ENCODE measurements around the gene SLC35F6. TPM values are rescaled to one million over a fixed set of nuclear protein-coding genes. Genes with fewer than 3 reads are reported as not detected.

The SLC35F6 gene
- total RNA-seq, 2 experiments from 2014 or later, result 4.2 to 4.6 TPM

- DNase-seq (no peak), ATAC-seq (no peak)
- no peak overlapping the region for H3K27ac Mint-ChIP-seq
- TF ChIP-seq, protein P1, sequence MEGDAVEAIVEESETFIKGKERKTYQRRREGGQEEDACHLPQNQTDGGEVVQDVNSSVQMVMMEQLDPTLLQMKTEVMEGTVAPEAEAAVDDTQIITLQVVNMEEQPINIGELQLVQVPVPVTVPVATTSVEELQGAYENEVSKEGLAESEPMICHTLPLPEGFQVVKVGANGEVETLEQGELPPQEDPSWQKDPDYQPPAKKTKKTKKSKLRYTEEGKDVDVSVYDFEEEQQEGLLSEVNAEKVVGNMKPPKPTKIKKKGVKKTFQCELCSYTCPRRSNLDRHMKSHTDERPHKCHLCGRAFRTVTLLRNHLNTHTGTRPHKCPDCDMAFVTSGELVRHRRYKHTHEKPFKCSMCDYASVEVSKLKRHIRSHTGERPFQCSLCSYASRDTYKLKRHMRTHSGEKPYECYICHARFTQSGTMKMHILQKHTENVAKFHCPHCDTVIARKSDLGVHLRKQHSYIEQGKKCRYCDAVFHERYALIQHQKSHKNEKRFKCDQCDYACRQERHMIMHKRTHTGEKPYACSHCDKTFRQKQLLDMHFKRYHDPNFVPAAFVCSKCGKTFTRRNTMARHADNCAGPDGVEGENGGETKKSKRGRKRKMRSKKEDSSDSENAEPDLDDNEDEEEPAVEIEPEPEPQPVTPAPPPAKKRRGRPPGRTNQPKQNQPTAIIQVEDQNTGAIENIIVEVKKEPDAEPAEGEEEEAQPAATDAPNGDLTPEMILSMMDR (IDR thresholded peaks at IDR 0.05), result no peak
- H3K4me1 Mint-ChIP-seq (ENCODE audit: low read depth), result no peaks in the 10 kb centered on the region
- no peaks in the 10 kb centered on the region for H3K27me3 Mint-ChIP-seq
- intact Hi-C loops (cut with micrococcal nuclease), result no loop called here
- CTCF ChIA-PET, result no interaction called here
- no peaks in the 10 kb centered on the region for H3K36me3 Mint-ChIP-seq (ENCODE audit: low read depth)
- no peak overlapping the region for H3K4me3 Mint-ChIP-seq
- H3K9me3 Mint-ChIP-seq, result no peaks in the 10 kb centered on the region
- POLR2A ChIA-PET, result no interaction called here
Measured at GRCh38 chr2:26717362-26717761, 46.7 kb upstream of the SLC35F6 start.

GRCh38 chr2:26718949-26719686 lies 45.0 kb upstream of the SLC35F6 start:
- Mint-ChIP-seq H3K27ac (no peak overlapping the region), H3K36me3 (ENCODE audit: low read depth) (no peaks in the 10 kb centered on the region), H3K9me3 (no peaks in the 10 kb centered on the region), H3K27me3 (no peaks in the 10 kb centered on the region), H3K4me3 (no peak overlapping the region), H3K4me1 (ENCODE audit: low read depth) (no peaks in the 10 kb centered on the region)
- ChIA-PET CTCF (interaction anchor here (0.8 kb wide), 1 partner anchor 114 kb away, joined by 3 read pairs; no protein-coding TSS in a partner anchor), POLR2A (no interaction called here)
- ATAC-seq (no peak), DNase-seq (no peak)
- intact Hi-C loops (cut with micrococcal nuclease), result no loop called here
- TF ChIP-seq, protein P1 (IDR thresholded peaks at IDR 0.05), result no peak

GRCh38 chr2:26720322-26721114 lies 43.6 kb upstream of the SLC35F6 start:
- H3K36me3 Mint-ChIP-seq (ENCODE audit: low read depth), result no peaks in the 10 kb centered on the region
- ChIA-PET POLR2A (interaction anchor here (0.5 kb wide), 1 partner anchor 285 kb away, joined by 5 read pairs; no protein-coding TSS in a partner anchor), CTCF (interaction anchor here (1.1 to 1.6 kb wide), 2 partner anchors 115 to 142 kb away, joined by 4 to 5 read pairs; no protein-coding TSS in a partner anchor)
- no peak overlapping the region for H3K27ac Mint-ChIP-seq
- TF ChIP-seq, protein P1 (IDR thresholded peaks at IDR 0.05), result no peak
- no peak overlapping the region for H3K4me3 Mint-ChIP-seq
- H3K4me1 Mint-ChIP-seq (ENCODE audit: low read depth), result no peaks in the 10 kb centered on the region
- DNase-seq (no peak), ATAC-seq (no peak)
- H3K27me3 Mint-ChIP-seq, result no peaks in the 10 kb centered on the region
- intact Hi-C loops (cut with micrococcal nuclease), result no loop called here
- no peaks in the 10 kb centered on the region for H3K9me3 Mint-ChIP-seq

- no peak overlapping the region for H3K4me3 Mint-ChIP-seq
- TF ChIP-seq, protein P1 (IDR thresholded peaks at IDR 0.05), result no peak
- no peaks in the 10 kb centered on the region for H3K36me3 Mint-ChIP-seq (ENCODE audit: low read depth)
- no peaks in the 10 kb centered on the region for H3K27me3 Mint-ChIP-seq
- intact Hi-C loops (cut with micrococcal nuclease), result no loop called here
- ATAC-seq (no peak), DNase-seq (no peak)
- CTCF ChIA-PET, result interaction anchor here (1.1 to 1.6 kb wide), 2 partner anchors 116 to 143 kb away, joined by 4 to 5 read pairs; no protein-coding TSS in a partner anchor
- POLR2A ChIA-PET, result interaction anchor here (0.5 kb wide), 1 partner anchor 286 kb away, joined by 5 read pairs; no protein-coding TSS in a partner anchor
- no peak overlapping the region for H3K27ac Mint-ChIP-seq
- no peaks in the 10 kb centered on the region for H3K4me1 Mint-ChIP-seq (ENCODE audit: low read depth)
- no peaks in the 10 kb centered on the region for H3K9me3 Mint-ChIP-seq
Measured at GRCh38 chr2:26721115-26722032, 42.7 kb upstream of the SLC35F6 start.
